Adrenal gland (tissue), 5 donors: ENCODE results near the gene USF3.
A peak's percentile ranks its signal among the peaks of the same experiment; 100 is the strongest.

Experiments used
- POLR2A ChIP-seq, 2 donors: fragments of 450-650 bp; IDR thresholded peaks; one replicate each; pipeline ENCODE4 v1.6.1; 2017; ENCODE audit warnings: antibody characterized with exemption in 2 of 2, mild to moderate bottlenecking in 2 of 2, moderate library complexity in 1 of 2
- TF ChIP-seq, protein P1 (sequence below), 6 experiments: fragments of 450-650 bp in 4 of 6; fragments of 200-600 bp in 2 of 6; sonication (generic) in 1 of 6; IDR thresholded peaks; 1 replicate in 5 of 6; 2 replicates in 1 of 6; pipeline versions ENCODE4 v1.5.1 to v1.8.0; 2016 to 2021; ENCODE audit warnings: antibody characterized with exemption in 6 of 6, mild to moderate bottlenecking in 2 of 6, moderate library complexity in 1 of 6
- donor health status: DM: no; HTN: no; CAD: no.

DNA sequence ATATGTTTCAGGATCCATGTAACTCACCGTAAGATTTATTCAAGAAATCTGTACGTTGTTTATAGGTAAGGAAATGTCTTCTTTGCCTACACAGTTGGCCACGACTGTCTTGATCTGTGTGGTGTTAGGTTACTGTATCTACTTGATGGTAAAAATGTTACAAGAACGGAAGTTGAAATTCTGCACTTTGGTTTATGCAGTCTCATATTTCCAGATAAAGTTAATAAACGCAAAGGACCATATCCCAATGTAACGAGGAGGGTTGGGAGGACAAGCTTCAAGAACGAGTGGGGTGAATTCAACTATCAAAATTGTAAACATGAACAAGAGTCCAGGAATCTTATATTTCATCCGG is 1.0 kb downstream of the USF3 start:
- TF ChIP-seq, protein P1, sequence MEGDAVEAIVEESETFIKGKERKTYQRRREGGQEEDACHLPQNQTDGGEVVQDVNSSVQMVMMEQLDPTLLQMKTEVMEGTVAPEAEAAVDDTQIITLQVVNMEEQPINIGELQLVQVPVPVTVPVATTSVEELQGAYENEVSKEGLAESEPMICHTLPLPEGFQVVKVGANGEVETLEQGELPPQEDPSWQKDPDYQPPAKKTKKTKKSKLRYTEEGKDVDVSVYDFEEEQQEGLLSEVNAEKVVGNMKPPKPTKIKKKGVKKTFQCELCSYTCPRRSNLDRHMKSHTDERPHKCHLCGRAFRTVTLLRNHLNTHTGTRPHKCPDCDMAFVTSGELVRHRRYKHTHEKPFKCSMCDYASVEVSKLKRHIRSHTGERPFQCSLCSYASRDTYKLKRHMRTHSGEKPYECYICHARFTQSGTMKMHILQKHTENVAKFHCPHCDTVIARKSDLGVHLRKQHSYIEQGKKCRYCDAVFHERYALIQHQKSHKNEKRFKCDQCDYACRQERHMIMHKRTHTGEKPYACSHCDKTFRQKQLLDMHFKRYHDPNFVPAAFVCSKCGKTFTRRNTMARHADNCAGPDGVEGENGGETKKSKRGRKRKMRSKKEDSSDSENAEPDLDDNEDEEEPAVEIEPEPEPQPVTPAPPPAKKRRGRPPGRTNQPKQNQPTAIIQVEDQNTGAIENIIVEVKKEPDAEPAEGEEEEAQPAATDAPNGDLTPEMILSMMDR (IDR thresholded peaks at IDR 0.05): no peak
- peak in 1 of 2 donors; percentile 1 for TF ChIP-seq POLR2A (IDR thresholded peaks at IDR 0.05)
